CD4-positive, alpha-beta T cell treated with Interleukin-17A for 1 hour (primary cell): ENCODE results near the gene RANBP10.
"Not testable (repeated sequence)": the region's sequence is repeated elsewhere in the genome, so short reads cannot be mapped to it uniquely, and the experiment has no call there.

Source experiments
- DNase-seq: peaks from one replicate; pipeline ENCODE4 v3.0.0-alpha.2; 2020

Gene RANBP10

GRCh38 chr16:67774457-67774853 lies 31.9 kb downstream of the RANBP10 start:
- no peak for DNase-seq

- DNase-seq, result no peak
Observed at GRCh38 chr16:67773569-67774456, 32.5 kb downstream of the RANBP10 start.

GRCh38 chr16:67773099-67773498 lies 33.3 kb downstream of the RANBP10 start:
- DNase-seq, result no peak

- DNase-seq, result no peak
Observed at GRCh38 chr16:67770346-67770991, 35.9 kb downstream of the RANBP10 start.

GRCh38 chr16:67767953-67768352 lies 38.4 kb downstream of the RANBP10 start:
- no peak for DNase-seq

DNA sequence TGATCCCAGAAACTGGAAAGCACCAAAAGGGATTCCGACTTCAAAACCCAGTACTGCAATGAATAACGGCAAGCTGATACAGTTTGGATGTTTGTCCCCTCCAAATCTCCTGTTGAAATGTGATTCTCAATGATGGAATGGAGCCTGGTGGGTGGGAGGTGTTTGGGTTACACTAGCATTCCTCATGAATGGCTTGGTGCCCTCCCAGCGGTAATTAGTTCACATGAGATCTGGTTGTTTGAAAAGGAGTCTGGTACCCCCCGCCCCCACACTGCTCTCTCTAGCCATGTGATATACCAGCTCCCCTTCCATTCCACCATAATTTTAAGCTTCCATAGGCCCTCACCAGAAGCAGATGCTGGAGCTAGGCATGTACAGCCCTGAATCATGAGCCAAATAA lies 40.1 kb downstream of the RANBP10 start:
- DNase-seq, result no peak

GRCh38 chr16:67764158-67764667 lies 42.1 kb downstream of the RANBP10 start:
- DNase-seq, result no peak

DNA sequence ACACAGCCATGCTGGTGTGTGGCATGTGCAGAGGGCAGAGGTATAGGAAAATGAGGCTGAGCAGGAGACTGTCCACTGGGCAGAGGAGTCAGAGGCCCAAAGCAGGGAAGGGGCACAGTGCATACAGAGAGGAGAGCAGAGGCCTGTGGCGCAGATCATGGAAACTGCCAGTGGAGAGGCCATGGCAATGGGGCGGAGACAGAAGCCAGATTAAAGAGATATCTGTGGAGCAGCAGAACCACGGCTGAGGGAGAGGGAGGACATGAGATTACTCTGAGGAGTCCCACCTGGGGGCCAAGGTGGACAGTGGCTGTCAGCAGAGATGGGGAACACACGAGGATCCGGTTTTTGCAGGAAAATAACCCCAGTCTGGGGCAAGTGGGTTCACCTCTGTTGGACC lies 43.3 kb downstream of the RANBP10 start:
- DNase-seq, result no peak

GRCh38 chr16:67762385-67762784 lies 44.0 kb downstream of the RANBP10 start:
- DNase-seq, result no peak

- DNase-seq, result no peak
Observed at GRCh38 chr16:67761924-67762323, 44.4 kb downstream of the RANBP10 start.

- DNase-seq, result no peak
Observed at GRCh38 chr16:67760956-67761230, 45.5 kb downstream of the RANBP10 start.

- DNase-seq, result no peak
Observed at GRCh38 chr16:67760206-67760955, 46.0 kb downstream of the RANBP10 start.

- no peak for DNase-seq
Observed at GRCh38 chr16:67758966-67759365, 47.4 kb downstream of the RANBP10 start.

DNA sequence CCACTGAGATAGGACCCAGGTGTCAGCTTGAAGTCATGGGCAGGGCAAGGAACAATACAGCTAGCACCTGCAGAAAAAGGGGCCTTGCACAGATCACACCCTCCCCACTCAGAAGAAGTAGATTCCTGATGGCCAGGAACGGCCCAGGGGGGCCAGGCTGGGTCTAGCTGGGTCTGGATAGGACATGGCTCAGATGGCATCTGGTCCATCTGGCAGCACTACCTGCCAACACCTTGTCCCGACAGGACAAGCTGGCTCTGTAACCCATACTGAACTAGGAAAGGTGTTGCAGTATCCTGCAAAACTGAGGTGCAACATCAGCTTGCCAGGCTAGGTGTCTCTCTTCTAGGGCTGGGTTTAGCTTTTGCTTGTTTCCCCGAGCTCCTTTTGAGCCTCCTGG lies 48.4 kb downstream of the RANBP10 start:
- no peak for DNase-seq

DNA sequence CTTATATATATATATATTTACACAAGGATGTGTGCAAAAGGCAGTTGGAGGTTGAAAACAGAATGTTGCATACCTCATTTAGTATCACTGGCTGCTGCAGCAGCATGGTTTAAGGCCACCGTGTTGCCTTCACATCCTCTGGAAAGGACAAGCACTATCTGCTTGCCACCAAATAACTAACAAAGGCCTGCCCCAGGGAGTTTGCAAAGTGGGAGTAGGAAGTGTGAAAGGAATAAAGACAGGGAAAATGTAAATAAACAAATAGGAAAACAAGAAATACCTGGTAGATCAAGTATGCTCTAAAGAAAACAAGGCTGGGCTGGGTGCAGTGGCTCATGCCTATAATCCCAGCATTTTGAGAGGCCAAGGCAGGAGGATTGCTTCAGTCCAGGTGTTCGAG lies 53.7 kb downstream of the RANBP10 start:
- DNase-seq, result no peak

DNA sequence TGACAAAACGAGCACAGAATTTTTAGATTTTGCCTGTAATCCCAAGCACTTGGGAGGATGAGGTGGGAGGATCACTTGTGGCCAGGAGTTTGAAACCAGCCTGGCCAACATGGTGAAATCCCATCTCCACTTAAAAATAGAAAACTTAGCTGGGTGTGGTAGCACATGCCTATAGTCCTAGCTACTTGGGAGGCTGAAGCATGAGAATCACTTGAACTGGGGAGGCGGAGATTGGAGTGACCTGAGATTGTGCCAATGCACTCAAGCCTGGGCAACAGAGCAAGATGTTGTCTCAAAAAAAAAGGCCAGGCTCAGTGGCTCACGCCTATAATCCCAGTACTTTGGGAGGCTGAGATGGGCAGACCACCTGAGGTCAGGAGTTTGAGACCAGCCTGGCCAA lies 55.0 kb downstream of the RANBP10 start:
- DNase-seq, result not testable (repeated sequence)

DNA sequence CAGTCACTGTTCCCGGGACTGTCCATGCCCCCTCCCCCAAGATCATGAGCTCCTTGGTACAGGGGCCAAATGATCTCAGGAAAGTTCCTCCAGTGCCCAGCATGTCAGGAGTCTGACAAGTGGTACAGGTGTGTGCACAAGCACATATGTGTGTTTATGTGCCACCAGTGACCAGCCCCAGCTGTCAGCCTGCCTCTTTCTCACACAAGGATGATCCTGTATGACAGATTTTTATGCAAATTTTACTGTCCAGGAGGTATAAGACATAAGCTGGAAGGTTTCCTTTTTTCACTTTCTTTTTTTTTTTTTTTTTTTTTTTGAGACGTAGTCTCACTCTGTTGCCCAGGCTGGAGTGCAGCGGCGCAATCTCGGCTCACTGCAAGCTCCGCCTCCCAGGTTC lies 55.9 kb downstream of the RANBP10 start:
- no peak for DNase-seq

GRCh38 chr16:67749436-67750078 lies 56.8 kb downstream of the RANBP10 start:
- no peak for DNase-seq

GRCh38 chr16:67748834-67749233 lies 57.5 kb downstream of the RANBP10 start:
- DNase-seq, result no peak

- no peak for DNase-seq
Observed at GRCh38 chr16:67746846-67747245, 59.5 kb downstream of the RANBP10 start.

- DNase-seq, result no peak
Observed at GRCh38 chr16:67741118-67741517, 65.2 kb downstream of the RANBP10 start.

DNA sequence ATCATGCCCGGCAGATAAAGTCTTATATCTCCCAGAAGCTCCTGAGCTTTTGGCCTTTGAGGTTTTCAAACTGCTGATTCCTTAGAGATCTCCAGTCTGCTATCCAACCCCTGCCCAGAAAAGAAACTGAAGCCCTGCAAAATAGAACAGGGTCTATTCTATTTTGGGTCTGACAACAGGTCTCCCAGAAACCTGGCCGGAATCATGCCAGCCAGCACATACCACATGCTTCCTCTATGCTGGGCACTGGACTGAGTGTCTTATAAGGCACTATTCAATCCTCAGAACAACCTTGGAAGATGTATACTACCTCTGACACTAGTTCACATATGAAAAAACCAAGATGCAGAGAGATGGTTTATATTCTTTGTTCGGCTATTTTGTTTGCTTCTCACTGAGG lies 66.0 kb downstream of the RANBP10 start:
- DNase-seq, result no peak

GRCh38 chr16:67736858-67737257 lies 69.5 kb downstream of the RANBP10 start:
- DNase-seq, result no peak
